ENCODE data around the gene TRIM27.
A peak's percentile ranks its signal among the peaks of the same experiment; 100 is the strongest.
"Not testable (repeated sequence)": the region's sequence is repeated elsewhere in the genome, so short reads cannot be mapped to it uniquely, and the experiment has no call there.

TRIM27 gene

DNA sequence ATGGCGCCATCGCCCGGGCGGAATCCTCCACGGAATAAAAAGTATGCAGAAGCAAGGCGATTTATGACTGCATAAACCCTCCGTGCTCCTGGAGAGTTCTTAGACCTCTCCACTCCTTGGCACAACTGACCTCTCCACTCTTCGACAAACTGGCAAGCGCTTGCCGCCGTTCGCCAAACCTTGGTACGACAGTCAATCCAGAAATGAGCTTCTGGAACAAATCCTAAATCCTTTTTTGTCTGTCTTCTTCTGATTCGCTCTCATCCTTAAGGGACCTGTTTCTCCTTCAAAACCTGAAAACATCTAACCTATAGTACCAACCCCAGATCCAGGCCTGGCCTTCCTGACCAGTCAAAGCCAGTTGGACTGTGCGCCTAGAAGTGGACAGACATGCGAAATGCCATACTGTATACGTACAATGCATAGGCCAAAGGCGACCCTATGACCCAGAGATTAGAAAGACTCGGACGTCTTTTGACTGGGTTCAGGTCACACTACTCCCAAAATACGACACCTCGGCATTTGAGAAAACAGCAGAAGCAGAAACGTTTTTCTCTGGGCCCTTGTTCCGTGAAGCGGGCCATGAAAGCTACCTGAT lies 59.4 kb downstream of the TRIM27 start:
- DNase-seq (ENCODE audit: low spot score), result no peak

DNA sequence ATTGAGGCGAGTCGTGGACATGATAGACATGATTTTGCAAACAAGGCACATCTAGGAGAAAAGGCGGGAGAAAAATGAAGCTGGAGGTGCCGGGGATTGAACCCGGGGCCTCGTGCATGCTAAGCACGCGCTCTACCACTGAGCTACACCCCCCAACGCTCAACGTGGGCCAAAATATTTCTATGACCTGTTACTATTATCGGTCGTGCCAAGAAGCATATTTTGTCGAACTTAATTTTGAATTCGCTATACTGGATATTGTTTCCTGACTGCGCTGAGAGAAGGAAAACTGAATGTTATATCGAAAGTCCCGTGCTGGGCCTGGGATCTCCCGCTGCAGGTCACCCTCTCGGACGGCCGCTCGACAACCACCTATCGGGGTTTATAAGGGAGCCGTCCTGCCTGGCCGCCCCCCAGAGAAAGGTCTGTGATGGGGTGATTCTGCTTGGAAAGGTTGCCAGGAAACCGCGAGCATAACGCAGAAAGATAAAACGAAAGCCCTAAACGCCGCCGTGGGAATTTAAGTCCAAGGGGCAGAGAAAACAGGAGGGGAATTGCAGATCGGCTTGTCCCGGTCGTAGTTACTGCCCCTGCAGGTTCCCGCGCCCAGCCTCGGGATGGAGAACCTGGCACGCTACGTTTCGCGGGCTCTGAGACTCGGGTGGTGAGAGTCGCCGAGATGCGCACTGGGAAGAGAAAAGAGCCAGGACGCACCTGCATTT lies 60.0 kb downstream of the TRIM27 start:
- peak; percentile 76 for DNase-seq (ENCODE audit: low spot score)

DNA sequence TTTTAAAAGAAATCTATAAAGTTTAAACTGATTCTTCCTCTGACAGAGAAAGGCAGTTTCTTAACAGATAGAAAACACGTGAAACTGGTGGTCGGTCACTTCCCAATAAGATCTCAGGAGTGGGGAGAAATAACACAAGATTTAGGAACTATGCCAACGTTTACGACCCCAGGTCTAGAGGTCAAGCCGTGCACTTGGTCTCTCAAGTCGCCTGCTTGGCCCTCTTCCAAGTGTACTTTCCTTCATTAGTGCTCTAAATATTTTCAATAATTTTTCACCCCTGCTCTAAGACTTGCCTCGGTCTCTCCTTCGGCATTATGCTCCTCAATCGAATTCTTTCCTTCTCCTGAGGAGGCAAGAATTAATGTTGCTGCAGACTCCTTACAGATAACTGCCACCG lies 61.7 kb downstream of the TRIM27 start:
- no peak for DNase-seq (ENCODE audit: low spot score)

DNA sequence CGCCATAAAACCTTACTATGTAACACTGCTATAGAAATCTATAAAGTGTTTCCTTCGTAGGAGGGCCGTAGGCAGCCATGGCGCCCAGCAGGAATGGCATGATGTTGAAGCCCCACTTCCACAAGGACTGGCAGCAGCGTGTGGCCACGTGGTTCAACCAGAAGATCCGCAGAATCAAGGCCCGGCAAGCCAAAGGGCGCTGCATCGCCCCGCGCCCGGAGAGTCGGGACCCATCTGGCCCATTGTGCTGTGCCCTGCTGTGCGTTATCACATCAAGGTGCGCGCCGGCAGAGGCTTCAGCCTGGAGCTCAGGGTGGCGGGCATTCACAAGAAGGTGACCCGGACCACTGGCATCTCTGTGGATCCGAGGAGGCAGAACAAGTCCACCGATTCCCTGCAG lies 62.4 kb downstream of the TRIM27 start:
- no peak for DNase-seq (ENCODE audit: low spot score)

DNA sequence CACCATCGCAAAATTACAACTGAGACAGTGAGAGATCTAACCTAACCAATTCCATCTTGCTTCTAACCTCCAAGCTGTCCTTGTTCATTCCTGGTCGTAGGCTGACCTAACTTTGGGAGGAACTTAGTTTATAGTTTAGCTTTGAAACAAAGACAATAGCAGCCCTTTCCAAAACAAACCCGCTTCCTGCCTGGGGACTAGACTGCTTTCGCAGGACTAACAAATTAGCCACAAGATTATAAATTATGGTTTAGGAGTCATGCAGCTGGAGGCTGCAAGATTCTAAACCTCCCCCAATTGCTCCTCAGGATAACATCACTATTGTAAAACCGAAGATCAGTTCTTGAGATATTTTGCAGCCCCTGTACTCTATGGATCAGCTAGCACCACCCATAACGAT lies 63.2 kb downstream of the TRIM27 start:
- DNase-seq (ENCODE audit: low spot score), result no peak

DNA sequence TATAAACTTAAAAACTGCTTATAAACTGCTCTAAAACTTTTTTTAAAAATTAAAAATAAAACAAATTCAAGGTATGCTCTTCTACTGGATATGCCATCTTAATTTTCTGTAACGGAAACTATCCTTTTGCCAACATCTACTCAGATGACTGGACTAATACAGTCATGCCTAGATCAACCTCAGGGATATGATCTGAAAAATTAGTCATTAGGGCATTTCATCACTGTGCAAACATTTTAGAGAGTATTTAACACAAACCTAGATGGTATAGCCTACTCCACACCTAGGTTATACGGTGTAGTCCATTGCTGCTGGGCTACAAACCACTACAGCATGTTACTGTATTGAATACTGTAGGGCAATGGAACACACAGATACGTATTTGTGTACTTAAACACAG lies 64.8 kb downstream of the TRIM27 start:
- no peak for DNase-seq (ENCODE audit: low spot score)

DNA sequence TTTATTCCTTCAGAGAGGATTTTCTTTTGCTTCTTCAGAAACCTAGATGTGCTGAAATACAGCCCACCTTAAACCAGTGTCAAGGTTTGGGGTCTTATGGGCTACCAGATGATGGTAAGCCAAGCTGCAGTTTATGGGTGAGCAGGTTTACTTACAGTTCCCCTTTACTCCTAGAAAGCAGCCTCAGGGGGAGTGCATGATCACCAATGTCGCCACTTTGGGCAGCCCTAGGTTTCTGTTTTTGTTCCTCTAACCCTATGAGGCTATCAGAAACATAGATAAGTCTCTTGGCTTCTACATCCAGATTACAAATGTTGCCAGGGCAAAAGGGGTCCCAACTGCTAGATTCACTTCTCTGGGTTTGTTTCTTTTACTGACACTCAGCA lies 67.2 kb downstream of the TRIM27 start:
- no peak for DNase-seq (ENCODE audit: low spot score)

DNA sequence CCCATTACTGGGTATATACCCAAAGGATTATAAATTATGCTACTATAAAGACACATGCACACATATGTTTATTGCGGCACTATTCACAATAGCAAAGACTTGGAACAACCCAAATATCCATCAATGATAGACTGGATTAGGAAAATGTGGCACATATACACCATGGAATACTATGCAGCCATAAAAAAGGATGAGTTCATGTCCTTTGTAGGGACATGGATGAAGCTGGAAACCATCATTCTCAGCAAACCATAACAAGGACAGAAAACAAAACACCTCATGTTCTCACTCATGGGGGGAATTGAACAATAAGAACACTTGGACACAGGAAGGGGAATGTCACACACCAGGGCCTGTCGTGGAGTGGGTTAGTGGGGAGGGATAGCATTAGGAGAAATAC lies 69.4 kb downstream of the TRIM27 start:
- not testable (repeated sequence) for DNase-seq (ENCODE audit: low spot score)

Data from globus pallidus (tissue), 1 donor.